Activated T-helper 2 cell treated with anti-CD3 and anti-CD28 coated beads, Interferon-gamma antibody, Interleukin-2, Interleukin-4, amounts not matched to agents 10 μg/mL and 5 μg/mL and 100 μg/mL, durations not matched to agents 14 hours and 24 hours and 36 hours (primary cell): Measurements from ENCODE around the gene MAP3K3. TPM values are rescaled to one million over a fixed set of nuclear protein-coding genes. Genes with fewer than 3 reads are reported as not detected.

Experiments
- DNase-seq: peaks from one replicate; pipeline ENCODE4 v3.0.0; 2021; ENCODE audit warnings: low spot score
- H3K27ac Mint-ChIP-seq: one replicate; pipeline ENCODE4 v1.8.0; 2021; ENCODE audit warnings: mixed read lengths
- H3K27me3 Mint-ChIP-seq: one replicate; pipeline ENCODE4 v1.8.0; 2021; ENCODE audit warnings: low read depth, mixed read lengths
- H3K36me3 Mint-ChIP-seq: one replicate; pipeline ENCODE4 v1.8.0; 2021; ENCODE audit warnings: low read depth, mixed read lengths
- H3K4me1 Mint-ChIP-seq: one replicate; pipeline ENCODE4 v1.8.0; 2021; ENCODE audit warnings: low read depth, mixed read lengths
- H3K4me3 Mint-ChIP-seq: one replicate; pipeline ENCODE4 v1.8.0; 2021; ENCODE audit warnings: low read depth, mild to moderate bottlenecking, moderate library complexity, mixed read lengths
- H3K9me3 Mint-ChIP-seq: one replicate; pipeline ENCODE4 v1.8.0; 2021; ENCODE audit warnings: mixed read lengths
- intact Hi-C: fragments of 100-400 bp; cut with micrococcal nuclease; formaldehyde crosslinking; loops from one replicate; pipeline ENCODE4 v1.15.1; 2023
- total RNA-seq: library from RNA; stranded (reverse); gene quantifications from 2 replicates; pipeline ENCODE4 v1.2.3, GENCODE V29; 2022

Gene MAP3K3
- total RNA-seq, 1 donor from 2014 or later, result 28.7 TPM

GRCh38 chr17:63645775-63646487 lies 23.7 kb downstream of the MAP3K3 start:
- DNase-seq, result no peak
- no peak overlapping the region for H3K27ac Mint-ChIP-seq
- H3K4me1 Mint-ChIP-seq, result peaks cover 12% of the 10 kb centered on the region
- H3K9me3 Mint-ChIP-seq, result no peaks in the 10 kb centered on the region
- H3K36me3 Mint-ChIP-seq, result peaks cover 29% of the 10 kb centered on the region
- no peak overlapping the region for H3K4me3 Mint-ChIP-seq
- H3K27me3 Mint-ChIP-seq, result no peaks in the 10 kb centered on the region
- intact Hi-C loops, result no loop called here

- Mint-ChIP-seq H3K36me3 (peaks cover 29% of the 10 kb centered on the region), H3K4me3 (no peak overlapping the region), H3K27ac (no peak overlapping the region), H3K9me3 (no peaks in the 10 kb centered on the region), H3K27me3 (no peaks in the 10 kb centered on the region), H3K4me1 (peaks cover 12% of the 10 kb centered on the region)
- intact Hi-C loops, result no loop called here
- DNase-seq, result no peak
Measured at GRCh38 chr17:63646488-63646806, 24.2 kb downstream of the MAP3K3 start.

- no peak overlapping the region for H3K4me3 Mint-ChIP-seq
- H3K9me3 Mint-ChIP-seq, result no peaks in the 10 kb centered on the region
- H3K27ac Mint-ChIP-seq, result no peak overlapping the region
- peaks cover 30% of the 10 kb centered on the region for H3K36me3 Mint-ChIP-seq
- no peak for DNase-seq
- peaks cover 12% of the 10 kb centered on the region for H3K4me1 Mint-ChIP-seq
- intact Hi-C loops, result no loop called here
- no peaks in the 10 kb centered on the region for H3K27me3 Mint-ChIP-seq
Measured at GRCh38 chr17:63647065-63647725, 25.0 kb downstream of the MAP3K3 start.

- intact Hi-C loops, result no loop called here
- peaks cover 37% of the 10 kb centered on the region for H3K36me3 Mint-ChIP-seq
- DNase-seq, result no peak
Measured at GRCh38 chr17:63647936-63648335, 25.7 kb downstream of the MAP3K3 start.

GRCh38 chr17:63649813-63650212 lies 27.6 kb downstream of the MAP3K3 start:
- intact Hi-C loops, result no loop called here
- peaks cover 45% of the 10 kb centered on the region for H3K36me3 Mint-ChIP-seq
- H3K27me3 Mint-ChIP-seq, result no peaks in the 10 kb centered on the region
- H3K4me3 Mint-ChIP-seq, result no peak overlapping the region
- H3K27ac Mint-ChIP-seq, result no peak overlapping the region
- no peaks in the 10 kb centered on the region for H3K9me3 Mint-ChIP-seq
- no peak for DNase-seq
- peaks cover 12% of the 10 kb centered on the region for H3K4me1 Mint-ChIP-seq

More at GRCh38 chr17:63647936-63648335, 25.7 kb downstream of the MAP3K3 start:
- H3K4me1 Mint-ChIP-seq, result peaks cover 12% of the 10 kb centered on the region
- no peaks in the 10 kb centered on the region for H3K9me3 Mint-ChIP-seq
- H3K4me3 Mint-ChIP-seq, result no peak overlapping the region
- no peak overlapping the region for H3K27ac Mint-ChIP-seq
- H3K27me3 Mint-ChIP-seq, result no peaks in the 10 kb centered on the region

GRCh38 chr17:63652106-63652505 lies 29.9 kb downstream of the MAP3K3 start:
- H3K4me1 Mint-ChIP-seq, result peaks cover 5% of the 10 kb centered on the region
- no peak overlapping the region for H3K4me3 Mint-ChIP-seq

GRCh38 chr17:63653050-63653449 lies 30.8 kb downstream of the MAP3K3 start:
- peaks cover 5% of the 10 kb centered on the region for H3K4me1 Mint-ChIP-seq
- H3K36me3 Mint-ChIP-seq, result peaks cover 36% of the 10 kb centered on the region
- H3K27me3 Mint-ChIP-seq, result no peaks in the 10 kb centered on the region
- no peak for DNase-seq
- H3K9me3 Mint-ChIP-seq, result no peaks in the 10 kb centered on the region
- intact Hi-C loops, result no loop called here
- no peak overlapping the region for H3K27ac Mint-ChIP-seq
- H3K4me3 Mint-ChIP-seq, result no peak overlapping the region

More at GRCh38 chr17:63652106-63652505, 29.9 kb downstream of the MAP3K3 start:
- Mint-ChIP-seq H3K36me3 (peaks cover 36% of the 10 kb centered on the region), H3K27ac (no peak overlapping the region), H3K27me3 (no peaks in the 10 kb centered on the region), H3K9me3 (no peaks in the 10 kb centered on the region)
- DNase-seq, result no peak
- intact Hi-C loops, result no loop called here

- Mint-ChIP-seq H3K27me3 (no peaks in the 10 kb centered on the region), H3K36me3 (peaks cover 37% of the 10 kb centered on the region)
Measured at GRCh38 chr17:63657786-63658185, 35.6 kb downstream of the MAP3K3 start.

GRCh38 chr17:63658366-63658765 lies 36.1 kb downstream of the MAP3K3 start:
- no peaks in the 10 kb centered on the region for H3K27me3 Mint-ChIP-seq
- H3K4me1 Mint-ChIP-seq, result no peaks in the 10 kb centered on the region
- peaks cover 32% of the 10 kb centered on the region for H3K36me3 Mint-ChIP-seq
- H3K4me3 Mint-ChIP-seq, result no peak overlapping the region
- DNase-seq, result no peak
- intact Hi-C loops, result no loop called here
- no peak overlapping the region for H3K27ac Mint-ChIP-seq
- no peaks in the 10 kb centered on the region for H3K9me3 Mint-ChIP-seq

More at GRCh38 chr17:63657786-63658185, 35.6 kb downstream of the MAP3K3 start:
- H3K9me3 Mint-ChIP-seq, result no peaks in the 10 kb centered on the region
- H3K4me3 Mint-ChIP-seq, result no peak overlapping the region
- no peak overlapping the region for H3K27ac Mint-ChIP-seq
- DNase-seq, result no peak
- no peaks in the 10 kb centered on the region for H3K4me1 Mint-ChIP-seq
- intact Hi-C loops, result no loop called here

GRCh38 chr17:63659850-63660249 lies 37.6 kb downstream of the MAP3K3 start:
- H3K36me3 Mint-ChIP-seq, result peaks cover 34% of the 10 kb centered on the region
- H3K4me3 Mint-ChIP-seq, result no peak overlapping the region
- DNase-seq, result no peak
- peaks cover 1% of the 10 kb centered on the region for H3K4me1 Mint-ChIP-seq
- no peak overlapping the region for H3K27ac Mint-ChIP-seq
- H3K27me3 Mint-ChIP-seq, result no peaks in the 10 kb centered on the region
- no peaks in the 10 kb centered on the region for H3K9me3 Mint-ChIP-seq
- intact Hi-C loops, result no loop called here

GRCh38 chr17:63665527-63666214 lies 43.5 kb downstream of the MAP3K3 start:
- peaks cover 4% of the 10 kb centered on the region for H3K4me1 Mint-ChIP-seq
- no peak overlapping the region for H3K27ac Mint-ChIP-seq
- intact Hi-C loops, result no loop called here
- H3K36me3 Mint-ChIP-seq, result peaks cover 21% of the 10 kb centered on the region
- H3K4me3 Mint-ChIP-seq, result no peak overlapping the region
- no peaks in the 10 kb centered on the region for H3K9me3 Mint-ChIP-seq
- no peak for DNase-seq
- H3K27me3 Mint-ChIP-seq, result no peaks in the 10 kb centered on the region

- DNase-seq, result no peak
- intact Hi-C loops, result no loop called here
- Mint-ChIP-seq H3K9me3 (no peaks in the 10 kb centered on the region), H3K27ac (no peak overlapping the region), H3K4me1 (no peaks in the 10 kb centered on the region), H3K4me3 (no peak overlapping the region), H3K36me3 (peaks cover 12% of the 10 kb centered on the region), H3K27me3 (no peaks in the 10 kb centered on the region)
Measured at GRCh38 chr17:63672856-63673255, 50.6 kb downstream of the MAP3K3 start.

GRCh38 chr17:63675231-63675606 lies 53.0 kb downstream of the MAP3K3 start:
- H3K27me3 Mint-ChIP-seq, result no peaks in the 10 kb centered on the region
- no peak overlapping the region for H3K4me3 Mint-ChIP-seq
- no peak overlapping the region for H3K27ac Mint-ChIP-seq
- no peaks in the 10 kb centered on the region for H3K4me1 Mint-ChIP-seq
- H3K36me3 Mint-ChIP-seq, result peaks cover 10% of the 10 kb centered on the region
- intact Hi-C loops, result no loop called here
- no peaks in the 10 kb centered on the region for H3K9me3 Mint-ChIP-seq
- no peak for DNase-seq
